HepG2 (cell line): ENCODE results near the gene CCDC197. TPM values are rescaled to one million over a fixed set of nuclear protein-coding genes. Genes with fewer than 3 reads are reported as not detected.

Source experiments
- ATAC-seq: fragments of 200-7000 bp; cut with Tn5 transposase; 3 replicates; pipeline ENCODE4 v1.9.1; 2020; ENCODE audit warnings: mild to moderate bottlenecking, moderate library complexity
- BruUV-seq: library from RNA; stranded (reverse); fragments of 400-500 nt; replicated peaks from 2 replicates; lab custom pipeline; 2021; lab: Mats Ljungman, UMichigan
- CTCF ChIA-PET: fragments of 300-600 bp; formaldehyde crosslinking; extraction: SDS; loops from one replicate; lab custom pipeline; 2021; ENCODE audit warnings: low total read pairs, inconsistent platforms, low intra/inter-chr PET ratio; lab: Yijun Ruan, JAX
- POLR2A ChIA-PET: fragments of 350-600 bp; sonication (Branson Sonifier 250); formaldehyde crosslinking; loops from one replicate; lab custom pipeline; 2020; ENCODE audit warnings: antibody characterized with exemption, inconsistent platforms; lab: Yijun Ruan, JAX
- DNase-seq: peaks from one replicate; pipeline ENCODE4 v3.0.0-alpha.2; 2015; ENCODE audit warnings: low spot score
- FAIRE-seq: peaks from 3 replicates; lab custom pipeline; 2011; peaks lifted over from hg19 to GRCh38; lab: Jason Lieb, UNC
- H2AFZ ChIP-seq: one replicate; pipeline ENCODE4 v1.6.1; 2011; ENCODE audit warnings: low read length, inconsistent platforms
- H3K27ac ChIP-seq: fragments of 300-600 bp; 3 replicates; pipeline ENCODE4 v1.8.0; 2011; ENCODE audit warnings: mixed run types, mild to moderate bottlenecking, mixed read lengths, low read length, inconsistent platforms; ENCODE audit not compliant: insufficient read depth; ENCODE audit errors: extremely low read length
- H3K27me3 ChIP-seq, 2 experiments: fragments of 200-600 bp in 1 of 2; 2 replicates in 1 of 2; 3 replicates in 1 of 2; pipeline versions ENCODE4 v1.6.0 to v1.8.0; 2011; ENCODE audit warnings: low read length in 2 of 2, mild to moderate bottlenecking in 2 of 2, moderate library complexity in 2 of 2, inconsistent platforms in 1 of 2; ENCODE audit not compliant: insufficient read depth in 2 of 2, control insufficient read depth in 1 of 2
- H3K36me3 ChIP-seq, 2 experiments: fragments of 200-600 bp in 1 of 2; replicated peaks in 1 of 2; 2 replicates in 1 of 2; 3 replicates in 1 of 2; pipeline versions ENCODE4 v1.5.1 to v1.8.0; 2011; ENCODE audit warnings: low read length in 2 of 2, inconsistent platforms in 1 of 2; ENCODE audit not compliant: insufficient read depth in 2 of 2, control insufficient read depth in 1 of 2
- H3K4me1 ChIP-seq: 2 replicates; pipeline ENCODE4 v1.5.1; 2012; ENCODE audit warnings: low read length, inconsistent platforms; ENCODE audit not compliant: insufficient read depth
- H3K4me2 ChIP-seq: 2 replicates; pipeline ENCODE4 v1.6.0; 2011; ENCODE audit warnings: low read depth, low read length, inconsistent platforms
- H3K4me3 ChIP-seq, 3 experiments: fragments of 200-600 bp in 1 of 3; sonication (generic), shearing (Covaris generic) in 1 of 3; replicated peaks in 1 of 3; 2 replicates each; pipeline ENCODE4 v1.5.1; 2011 to 2016; ENCODE audit warnings: low read length in 3 of 3, inconsistent platforms in 2 of 3, low read depth in 2 of 3, mild to moderate bottlenecking in 2 of 3, control low read depth in 1 of 3, mixed read lengths in 1 of 3; ENCODE audit not compliant: insufficient read depth in 1 of 3
- H3K79me2 ChIP-seq: one replicate; pipeline ENCODE4 v1.6.1; 2011; ENCODE audit warnings: low read length, inconsistent platforms; ENCODE audit not compliant: insufficient read depth
- H3K9ac ChIP-seq: 2 replicates; pipeline ENCODE4 v1.6.0; 2011; ENCODE audit warnings: mild to moderate bottlenecking, low read depth, low read length, inconsistent platforms; ENCODE audit not compliant: insufficient read depth
- H3K9me3 ChIP-seq: 2 replicates; pipeline ENCODE4 v1.5.1; 2012; ENCODE audit warnings: mild to moderate bottlenecking, low read length
- H4K20me1 ChIP-seq: 2 replicates; pipeline ENCODE4 v1.6.0; 2011; ENCODE audit warnings: inconsistent platforms, mild to moderate bottlenecking, low read length, moderate library complexity; ENCODE audit not compliant: insufficient read depth
- ARHGAP35 ChIP-seq: sonication (generic); formaldehyde crosslinking; IDR thresholded peaks from 2 replicates; pipeline ENCODE4 v1.9.0; 2022; ENCODE audit warnings: mild to moderate bottlenecking, inconsistent platforms, moderate library complexity, missing genetic modification reagents, borderline replicate concordance
- ARNTL ChIP-seq: sonication (generic); formaldehyde crosslinking; IDR thresholded peaks from 2 replicates; pipeline ENCODE4 v1.4.0; 2020; ENCODE audit warnings: mild to moderate bottlenecking, missing genetic modification reagents
- KLF11 ChIP-seq: IDR thresholded peaks from 2 replicates; pipeline ENCODE4 v1.6.1; 2016; ENCODE audit warnings: missing compliant biosample characterization
- PCBP2 ChIP-seq: fragments of 200-400 bp; formaldehyde crosslinking; optimal IDR thresholded peaks from 2 replicates; pipeline ENCODE3; 2018; ENCODE audit warnings: low read length, low read depth; ENCODE audit not compliant: poor library complexity, severe bottlenecking
- POGZ ChIP-seq: sonication (generic); formaldehyde crosslinking; IDR thresholded peaks from 2 replicates; pipeline ENCODE4 v1.4.0; 2020; ENCODE audit warnings: mild to moderate bottlenecking, missing genetic modification reagents
- POLR2AphosphoS2 ChIP-seq: IDR thresholded peaks from 2 replicates; pipeline ENCODE4 v1.6.1; 2011; ENCODE audit warnings: low read depth, low read length, improper control_type of control experiment
- RELA ChIP-seq: sonication (generic); formaldehyde crosslinking; IDR thresholded peaks from 2 replicates; pipeline ENCODE4 v1.4.0; 2020; ENCODE audit warnings: missing genetic modification reagents
- RFX1 ChIP-seq: fragments of 450-650 bp; IDR thresholded peaks from 2 replicates; pipeline ENCODE4 v1.6.1; 2017
- SRSF4 ChIP-seq: fragments of 200-400 bp; formaldehyde crosslinking; IDR thresholded peaks from one replicate; pipeline ENCODE4 v1.6.1; 2018; ENCODE audit warnings: mild to moderate bottlenecking, low read depth, low read length, moderate library complexity; ENCODE audit not compliant: poor library complexity, severe bottlenecking
- STAG1 ChIP-seq: sonication (generic); formaldehyde crosslinking; IDR thresholded peaks from 2 replicates; pipeline ENCODE4 v1.4.0; 2020; ENCODE audit warnings: missing genetic modification reagents
- TCF7L2 ChIP-seq: IDR thresholded peaks from 2 replicates; pipeline ENCODE4 v1.6.1; 2011; ENCODE audit warnings: mild to moderate bottlenecking, low read depth, low read length, moderate library complexity
- TEF ChIP-seq: sonication (generic); formaldehyde crosslinking; IDR thresholded peaks from 2 replicates; pipeline ENCODE4 v1.5.0; 2020; ENCODE audit warnings: missing genetic modification reagents
- THRA ChIP-seq: sonication (generic); formaldehyde crosslinking; IDR thresholded peaks from 2 replicates; pipeline ENCODE4 v1.4.0; 2020; ENCODE audit warnings: missing genetic modification reagents, borderline replicate concordance
- ZBTB42 ChIP-seq: sonication (generic); formaldehyde crosslinking; IDR thresholded peaks from 2 replicates; pipeline ENCODE4 v1.5.0; 2020; ENCODE audit warnings: mild to moderate bottlenecking, missing genetic modification reagents
- ZBTB43 ChIP-seq: sonication (generic); formaldehyde crosslinking; conservative IDR thresholded peaks from 2 replicates; pipeline ENCODE4 v1.4.0; 2020; ENCODE audit warnings: missing genetic modification reagents
- ZBTB8A ChIP-seq: sonication (generic); formaldehyde crosslinking; IDR thresholded peaks from 2 replicates; pipeline ENCODE4 v1.4.0; 2020; ENCODE audit warnings: mild to moderate bottlenecking, low read depth, missing genetic modification reagents, borderline replicate concordance
- ZFY ChIP-seq: sonication (generic); formaldehyde crosslinking; IDR thresholded peaks from 2 replicates; pipeline ENCODE4 v1.4.0; 2020; ENCODE audit warnings: missing genetic modification reagents
- ZNF552 ChIP-seq: sonication (generic); formaldehyde crosslinking; IDR thresholded peaks from 2 replicates; pipeline ENCODE4 v1.9.0; 2022; ENCODE audit warnings: missing genetic modification reagents, mild to moderate bottlenecking, borderline replicate concordance
- ZSCAN21 ChIP-seq: sonication (generic); formaldehyde crosslinking; IDR thresholded peaks from 2 replicates; pipeline ENCODE4 v1.8.0; 2022; ENCODE audit warnings: mild to moderate bottlenecking, missing genetic modification reagents, moderate library complexity, borderline replicate concordance
- WGBS: methylation state at CpG from one replicate; pipeline ENCODE4 v1.1.6; 2017; ENCODE audit warnings: low lambda C conversion rate; 5-methylcytosine and 5-hydroxymethylcytosine counted together
- in situ Hi-C: cut with HindIII; loops from 2 replicates; pipeline ENCODE4 v1.10.0; 2017; ENCODE audit warnings: low pct_unique_long_range_greater_than_20kb; ENCODE audit not compliant: extremely low pct_ligation_motif_present
- intact Hi-C: fragments of 100-400 bp; cut with micrococcal nuclease; formaldehyde crosslinking; loops from one replicate; pipeline ENCODE4 v1.10.0; 2022; ENCODE audit not compliant: unreplicated experiment
- polyA plus RNA-seq, 8 experiments: library from polyadenylated mRNA; depleted of rRNA in 3 of 8; stranded (reverse) in 7 of 8; unstranded in 1 of 8; fragments of >200 nt; fragmentation: Illumina TruSeq in 4 of 8; extraction: Trizol in 4 of 8; gene quantifications; 2 replicates each; pipeline versions ENCODE4 v1.2.1 to v1.2.3, GENCODE V29; 2011 to 2016; ENCODE audit warnings: low read depth in 4 of 8, missing spikeins in 1 of 8, mixed read lengths in 1 of 8; ENCODE audit not compliant: insufficient read depth in 1 of 8
- total RNA-seq, 5 experiments: library from RNA; depleted of rRNA; stranded (reverse); fragments of >200 nt; fragmentation: Illumina TruSeq; extraction: Trizol; gene quantifications; 2 replicates each; pipeline ENCODE4 v1.2.3, GENCODE V29; 2016; ENCODE audit warnings: low read depth in 1 of 5
- TF ChIP-seq, protein P1 (sequence below): sonication (generic); formaldehyde crosslinking; conservative IDR thresholded peaks from 2 replicates; pipeline ENCODE4 v1.8.0; 2022; ENCODE audit warnings: missing genetic modification reagents

The CCDC197 gene
- total and polyA plus RNA-seq, 2 of the 13 experiments (the other 11 are each of a cell fraction or from before 2014, with no cell fraction given): 0.11 to 0.13 TPM

- CTCF ChIA-PET: interaction anchor here (1.1 to 2.0 kb wide), 4 partner anchors 13 to 32 kb away, joined by 3 to 23 read pairs (median 4); no protein-coding TSS in a partner anchor
- Histone ChIP-seq H2AFZ (no peak overlapping the region), H4K20me1 (no peaks in the 10 kb centered on the region), H3K4me3 (peak overlapping the region; percentile 25 to 66 (median 58); a peak in 5 of 6 replicates), H3K27me3 (no peaks in the 10 kb centered on the region), H3K79me2 (no peaks in the 10 kb centered on the region), H3K4me1 (peaks cover 61% of the 10 kb centered on the region), H3K36me3 (no peaks in the 10 kb centered on the region), H3K4me2 (peak overlapping the region; percentile 98), H3K9ac (peak overlapping the region; percentile 44; the same call in 1 of the 2 replicates), H3K27ac (no peak overlapping the region), H3K9me3 (no peaks in the 10 kb centered on the region)
- in situ Hi-C loops (no loop called here), intact Hi-C loops (loop anchor here (1.0 to 10.0 kb wide), 2 partner anchors 17 to 182 kb away; no protein-coding TSS in a partner anchor)
- peak; percentile 53 for FAIRE-seq
- peak; percentile 85 for ATAC-seq
- POLR2A ChIA-PET: interaction anchor here (2.2 kb wide), 1 partner anchor 12 kb away, joined by 14 read pairs; no protein-coding TSS in a partner anchor
- no TSS peak for BruUV-seq
- DNase-seq: peak; percentile 50
- 24% methylated on average over 9 of the region's 14 CpGs for WGBS
- TF ChIP-seq ZBTB42 (CRISPR knock-in tag) (no peak), PCBP2 (no peak), KLF11 (no peak), ARNTL (CRISPR knock-in tag) (no peak), ZFY (CRISPR knock-in tag) (peak; percentile 34; the same call in 1 of the 2 replicates), STAG1 (CRISPR knock-in tag) (peak; percentile 65), ZBTB8A (CRISPR knock-in tag) (no peak), ZSCAN21 (CRISPR knock-in tag) (no peak; the same call in 1 of the 2 replicates), TCF7L2 (no peak), TEF (CRISPR knock-in tag) (no peak), ZNF552 (CRISPR knock-in tag) (no peak), RFX1 (no peak), THRA (CRISPR knock-in tag) (no peak), ZBTB43 (CRISPR knock-in tag) (no peak), POLR2AphosphoS2 (no peak), SRSF4 (no peak), ARHGAP35 (CRISPR knock-in tag) (no peak), POGZ (no peak), RELA (no peak)
- TF ChIP-seq, protein P1, sequence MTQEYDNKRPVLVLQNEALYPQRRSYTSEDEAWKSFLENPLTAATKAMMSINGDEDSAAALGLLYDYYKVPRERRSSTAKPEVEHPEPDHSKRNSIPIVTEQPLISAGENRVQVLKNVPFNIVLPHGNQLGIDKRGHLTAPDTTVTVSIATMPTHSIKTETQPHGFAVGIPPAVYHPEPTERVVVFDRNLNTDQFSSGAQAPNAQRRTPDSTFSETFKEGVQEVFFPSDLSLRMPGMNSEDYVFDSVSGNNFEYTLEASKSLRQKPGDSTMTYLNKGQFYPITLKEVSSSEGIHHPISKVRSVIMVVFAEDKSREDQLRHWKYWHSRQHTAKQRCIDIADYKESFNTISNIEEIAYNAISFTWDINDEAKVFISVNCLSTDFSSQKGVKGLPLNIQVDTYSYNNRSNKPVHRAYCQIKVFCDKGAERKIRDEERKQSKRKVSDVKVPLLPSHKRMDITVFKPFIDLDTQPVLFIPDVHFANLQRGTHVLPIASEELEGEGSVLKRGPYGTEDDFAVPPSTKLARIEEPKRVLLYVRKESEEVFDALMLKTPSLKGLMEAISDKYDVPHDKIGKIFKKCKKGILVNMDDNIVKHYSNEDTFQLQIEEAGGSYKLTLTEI (CRISPR knock-in tag): no peak
These were observed 43.8 kb upstream of the CCDC197 start for GRCh38 chr14:93953263-93953662.
